ENCODE measurements around the gene SHISA9. TPM values are rescaled to one million over a fixed set of nuclear protein-coding genes. Genes with fewer than 3 reads are reported as not detected.

SHISA9 gene
- total RNA-seq, 1 experiment from 2014 or later, result 0.06 TPM

GRCh38 chr16:13120091-13120490, 218.7 kb downstream of the SHISA9 start:
- no peak for DNase-seq (ENCODE audit: low spot score)

DNA sequence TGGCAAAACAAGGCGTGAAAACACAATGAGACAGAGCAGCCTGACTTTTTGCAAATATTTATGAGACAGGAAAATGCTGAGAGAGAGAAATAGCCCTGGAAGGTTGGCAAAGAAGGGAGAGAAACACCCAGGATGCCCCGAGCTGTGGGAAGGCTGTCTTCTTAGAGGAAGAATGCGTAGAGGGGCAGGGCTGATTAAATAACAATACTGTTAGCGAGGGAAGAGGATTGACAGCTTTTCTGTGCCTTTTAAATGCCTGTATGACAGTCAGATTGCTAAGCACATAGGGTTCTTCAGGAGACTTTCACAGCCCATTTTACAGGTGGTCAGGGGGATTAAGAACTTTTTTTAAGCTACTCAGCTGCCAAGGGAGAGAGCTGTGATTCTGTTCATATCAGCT, 219.2 kb downstream of the SHISA9 start:
- no peak for DNase-seq (ENCODE audit: low spot score)

GRCh38 chr16:13123991-13124390, 222.6 kb downstream of the SHISA9 start:
- no peak for DNase-seq (ENCODE audit: low spot score)

- DNase-seq (ENCODE audit: low spot score), result no peak
Measured at GRCh38 chr16:13127144-13127543, 225.7 kb downstream of the SHISA9 start.

DNA sequence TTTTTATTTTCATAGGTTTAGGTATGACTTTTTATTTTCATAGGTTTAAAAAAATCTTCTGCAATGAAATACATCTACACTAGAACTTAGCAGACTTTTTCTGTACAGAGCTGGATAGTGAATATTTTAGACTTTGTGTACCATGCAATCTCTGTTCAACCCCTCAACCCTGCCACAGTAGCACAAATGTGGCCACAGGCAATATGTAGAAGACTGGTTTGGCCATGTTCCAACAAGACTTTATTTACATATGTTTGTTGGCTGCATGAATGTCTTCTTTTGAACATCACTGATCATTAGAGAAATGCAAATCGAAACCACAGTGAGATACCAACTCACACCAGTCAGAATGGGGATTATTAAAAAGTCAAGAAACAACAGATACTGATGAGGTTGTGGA, 229.2 kb downstream of the SHISA9 start:
- no peak for DNase-seq (ENCODE audit: low spot score)

DNA sequence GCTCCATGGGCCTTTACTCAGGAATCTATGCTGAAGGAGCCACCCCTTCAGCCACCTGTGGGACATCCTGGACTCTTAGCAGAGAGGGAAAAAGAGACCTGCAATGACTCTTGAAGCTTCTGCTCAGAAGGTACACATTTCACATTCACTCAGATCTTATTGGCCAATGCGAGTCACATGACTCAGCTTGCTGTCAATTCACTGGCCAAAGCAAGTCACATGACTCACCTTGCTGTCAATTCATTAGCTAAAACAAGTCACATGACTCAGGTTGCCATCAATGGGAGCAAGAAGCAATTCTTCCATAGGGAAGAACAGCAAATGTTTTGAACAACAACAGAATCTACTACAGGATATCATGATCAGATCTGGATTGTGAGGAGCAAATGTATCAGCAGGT, 233.4 kb downstream of the SHISA9 start:
- no peak for DNase-seq (ENCODE audit: low spot score)

DNA sequence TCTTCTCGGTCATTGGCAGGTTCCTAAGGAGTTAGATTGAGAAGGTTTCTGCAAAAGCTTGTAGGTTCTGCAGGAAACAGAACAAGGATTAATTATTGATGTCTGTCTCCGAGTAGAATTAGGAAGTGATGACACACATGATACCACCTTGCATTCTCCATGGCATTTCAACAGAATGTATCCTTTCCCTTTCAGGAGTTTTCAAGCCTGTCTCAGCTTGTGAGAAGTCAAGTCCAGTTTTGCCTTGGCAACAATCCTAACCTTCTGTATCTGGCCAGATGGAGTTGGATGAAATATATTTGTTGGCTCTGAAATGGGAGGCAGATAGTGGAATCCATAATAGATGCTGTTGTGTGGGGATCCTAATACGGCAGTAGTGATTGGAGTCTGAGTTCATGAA, 235.5 kb downstream of the SHISA9 start:
- no peak for DNase-seq (ENCODE audit: low spot score)

- DNase-seq (ENCODE audit: low spot score), result no peak
Measured at GRCh38 chr16:13138528-13138927, 237.1 kb downstream of the SHISA9 start.

DNA sequence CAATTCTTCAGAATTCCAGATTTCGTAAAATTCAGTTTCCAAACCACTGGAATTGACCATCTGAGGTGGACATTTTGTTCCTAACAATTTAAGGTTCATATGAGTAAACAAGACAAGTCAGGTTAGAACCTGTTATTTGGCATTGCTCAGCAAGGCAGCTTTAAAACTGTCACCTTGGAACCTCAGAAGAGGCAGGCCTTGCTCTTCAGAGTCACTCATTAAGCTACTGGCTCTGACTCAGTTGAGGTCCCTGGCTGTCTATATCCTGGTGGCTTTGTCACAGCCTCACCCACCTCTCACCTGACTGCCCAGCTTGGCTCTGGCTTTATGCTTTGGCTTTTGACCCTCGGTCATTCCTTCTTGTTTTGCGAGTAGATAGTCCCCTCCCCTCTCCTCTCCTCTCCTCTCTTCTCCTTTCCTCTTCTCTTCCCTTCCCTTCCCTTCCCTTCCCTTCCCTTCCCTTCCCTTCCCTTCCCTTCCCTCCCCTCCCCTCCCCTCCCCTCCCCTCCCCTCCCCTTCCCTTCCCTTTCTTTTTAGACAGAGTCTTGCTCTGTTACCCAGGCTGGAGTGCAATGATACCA, 238.4 kb downstream of the SHISA9 start:
- no peak for DNase-seq (ENCODE audit: low spot score)

DNA sequence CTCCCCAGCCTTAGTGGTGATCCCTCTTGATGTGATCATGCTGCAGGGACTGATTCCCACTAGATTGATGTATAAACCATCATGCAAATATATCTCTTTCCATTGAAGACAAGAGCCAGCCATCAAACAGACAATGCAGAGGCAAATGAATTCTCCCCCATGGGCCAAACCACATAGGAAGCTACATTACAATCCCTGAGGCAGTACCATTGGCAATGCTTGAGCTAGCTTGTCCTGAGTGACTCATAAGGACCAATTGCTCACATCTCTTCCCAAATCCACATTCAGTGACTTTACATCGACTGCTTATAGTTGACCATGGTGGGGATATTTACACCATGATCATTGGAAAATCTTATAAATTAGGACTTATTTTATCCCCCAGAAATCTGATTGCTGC, 242.2 kb downstream of the SHISA9 start:
- no peak for DNase-seq (ENCODE audit: low spot score)

- no peak for DNase-seq (ENCODE audit: low spot score)
Measured at GRCh38 chr16:13146829-13147228, 245.4 kb downstream of the SHISA9 start.

- DNase-seq (ENCODE audit: low spot score), result no peak
Measured at GRCh38 chr16:13148294-13148693, 246.9 kb downstream of the SHISA9 start.

DNA sequence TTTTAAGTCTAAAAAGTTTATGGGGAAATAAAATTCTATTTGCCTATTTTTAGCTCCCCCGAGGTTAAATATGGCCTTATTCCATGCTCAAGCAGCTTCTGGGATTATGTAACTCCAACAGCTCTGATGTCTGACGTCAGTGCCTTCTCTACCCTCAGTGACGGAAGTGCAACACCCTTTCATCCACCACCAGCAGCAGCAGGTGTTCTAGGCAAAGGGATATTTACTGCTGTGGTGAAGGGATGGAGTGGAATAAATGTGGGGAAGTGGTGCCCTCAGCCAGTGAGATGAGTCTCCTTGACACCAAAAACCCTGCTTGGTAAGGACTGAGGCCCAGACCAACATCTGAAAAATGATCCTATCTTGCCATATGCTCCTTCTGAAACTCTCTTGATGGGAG, 247.4 kb downstream of the SHISA9 start:
- no peak for DNase-seq (ENCODE audit: low spot score)

GRCh38 chr16:13150181-13150885, 248.9 kb downstream of the SHISA9 start:
- DNase-seq (ENCODE audit: low spot score), result no peak

DNA sequence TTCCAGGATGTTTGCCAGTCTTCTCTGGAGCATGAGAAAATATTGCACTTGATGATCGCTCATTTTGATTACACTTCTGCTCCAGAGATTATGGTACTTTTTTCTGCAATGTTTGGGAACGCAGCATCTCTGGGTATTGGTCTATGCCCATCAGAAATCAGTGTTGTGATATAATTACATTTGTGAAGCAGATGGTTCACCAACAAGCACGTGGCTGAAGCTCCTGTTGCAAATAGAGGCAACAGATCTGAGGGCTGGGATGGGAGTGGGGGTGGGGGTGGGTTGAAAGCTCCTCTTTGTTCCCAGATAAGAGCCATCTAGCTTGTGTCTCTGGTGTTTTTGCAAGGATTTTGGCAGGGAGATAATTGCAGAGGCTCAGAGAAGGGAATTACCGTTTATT, 252.3 kb downstream of the SHISA9 start:
- no peak for DNase-seq (ENCODE audit: low spot score)

DNA sequence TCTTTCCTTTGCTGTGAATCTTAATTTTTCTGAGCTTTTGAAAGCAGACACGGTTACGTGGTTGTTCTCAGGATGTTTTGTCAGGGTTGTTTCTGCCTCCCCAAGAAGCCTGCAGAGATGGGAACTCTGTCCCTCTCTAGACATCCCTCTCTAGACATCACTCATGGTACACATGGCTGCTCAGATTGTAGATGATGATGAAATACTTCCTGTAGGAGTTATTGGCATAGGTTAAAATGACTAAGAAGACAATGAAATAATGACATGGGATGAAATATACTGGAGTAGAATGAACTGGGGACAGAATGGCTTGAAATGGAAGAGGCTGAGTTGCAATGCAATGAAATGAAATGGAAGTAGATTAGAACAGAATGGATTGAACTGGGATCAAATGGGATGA, 253.4 kb downstream of the SHISA9 start:
- no peak for DNase-seq (ENCODE audit: low spot score)

GRCh38 chr16:13155377-13155776, 254.0 kb downstream of the SHISA9 start:
- DNase-seq (ENCODE audit: low spot score), result no peak

- DNase-seq (ENCODE audit: low spot score), result no peak
Measured at GRCh38 chr16:13155780-13156179, 254.4 kb downstream of the SHISA9 start.

- no peak for DNase-seq (ENCODE audit: low spot score)
Measured at GRCh38 chr16:13157082-13157481, 255.7 kb downstream of the SHISA9 start.

- DNase-seq (ENCODE audit: low spot score), result no peak
Measured at GRCh38 chr16:13158427-13158826, 257.0 kb downstream of the SHISA9 start.

GRCh38 chr16:13165024-13165423, 263.6 kb downstream of the SHISA9 start:
- no peak for DNase-seq (ENCODE audit: low spot score)

DNA sequence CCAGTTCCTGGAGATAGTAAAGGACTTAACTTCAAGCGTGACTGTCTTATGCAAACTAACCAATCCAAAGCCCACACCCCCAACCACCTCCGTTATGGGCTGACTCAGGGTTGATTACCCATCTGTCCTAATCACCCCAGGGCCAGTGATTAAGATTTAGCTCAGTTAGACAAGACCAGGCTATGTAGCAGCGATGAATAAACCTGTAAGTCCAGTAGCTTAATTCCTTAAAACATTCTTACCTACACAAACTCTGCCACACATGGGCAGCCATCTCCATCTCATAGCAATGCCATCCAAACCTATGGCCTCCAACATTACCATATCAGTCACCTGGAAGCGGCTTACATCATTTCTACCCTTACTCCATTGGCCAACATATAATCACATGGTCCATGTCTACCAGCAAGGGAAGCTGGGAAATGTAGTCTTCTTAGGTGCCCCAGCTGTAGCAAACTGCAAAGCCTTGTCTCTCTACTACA, 266.7 kb downstream of the SHISA9 start:
- no peak for DNase-seq (ENCODE audit: low spot score)

DNA sequence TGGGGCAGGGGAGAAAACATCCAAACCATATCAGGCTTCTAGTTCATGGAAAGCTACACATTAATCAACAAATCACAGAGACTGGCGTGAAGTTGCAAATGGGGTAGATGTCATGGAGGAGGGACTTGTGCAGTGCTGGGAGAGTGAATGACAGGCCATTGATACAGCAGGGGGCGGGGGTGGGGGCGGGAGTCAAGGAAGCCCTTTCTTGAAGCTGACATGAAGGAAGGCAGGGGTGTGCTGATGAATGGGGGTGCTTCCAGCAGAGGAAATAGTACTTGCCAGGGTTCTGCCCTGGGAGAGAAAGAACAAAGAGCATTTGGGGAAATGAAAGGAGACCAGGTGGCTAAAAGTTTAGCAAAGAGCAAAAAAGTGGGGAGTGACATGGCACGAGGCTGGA, 269.9 kb downstream of the SHISA9 start:
- no peak for DNase-seq (ENCODE audit: low spot score)

DNA sequence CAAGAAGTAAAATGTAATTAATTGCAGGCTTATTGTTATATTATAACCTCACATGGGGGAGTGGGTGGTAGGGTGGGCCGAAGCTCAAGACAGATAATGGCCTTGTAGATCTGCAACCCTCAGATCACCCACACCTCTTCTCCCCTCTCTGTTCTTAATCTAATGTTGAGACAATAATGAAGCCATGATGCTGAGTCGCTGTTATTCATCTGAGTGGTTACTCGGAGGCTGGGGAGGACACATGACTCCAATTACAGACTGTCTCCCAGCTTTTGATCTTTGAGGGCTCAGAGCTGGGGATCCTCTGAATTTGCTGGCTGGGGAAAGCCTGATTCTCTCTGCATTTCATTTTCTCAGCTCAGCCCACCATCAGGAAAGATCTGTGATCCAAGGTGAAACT, 275.3 kb downstream of the SHISA9 start:
- no peak for DNase-seq (ENCODE audit: low spot score)
